A549 (cell line): ENCODE data around the gene DNMT3A. TPM values are rescaled to one million over a fixed set of nuclear protein-coding genes. Genes with fewer than 3 reads are reported as not detected.

Experiments
- ATAC-seq, 2 experiments: fragments of 200-7000 bp in 1 of 2; fragments of >200 bp in 1 of 2; cut with Nextera tagmentation in 1 of 2; cut with Tn5 transposase in 1 of 2; 3 replicates each; pipeline versions ENCODE4 v1.8.0 to v1.9.1; 2018 to 2020; ENCODE audit warnings: mild to moderate bottlenecking in 1 of 2, moderate library complexity in 1 of 2
- CTCF ChIA-PET: fragments of 300-600 bp; sonication (Branson Sonifier 250); formaldehyde crosslinking; extraction: SDS; loops from one replicate; lab custom pipeline; 2021; ENCODE audit warnings: antibody characterized with exemption, inconsistent platforms; lab: Yijun Ruan, JAX
- POLR2A ChIA-PET: fragments of 350-600 bp; formaldehyde crosslinking; extraction: SDS; loops from one replicate; lab custom pipeline; 2021; ENCODE audit warnings: antibody characterized with exemption, inconsistent platforms; lab: Yijun Ruan, JAX
- DNase-seq, 2 experiments: peaks; one replicate each; pipeline versions ENCODE4 v3.0.0 to v3.0.0-alpha.2; 2011 to 2016; ENCODE audit warnings: low read depth in 1 of 2, low spot score in 1 of 2
- FAIRE-seq: peaks from 2 replicates; lab custom pipeline; 2011; peaks lifted over from hg19 to GRCh38; lab: Jason Lieb, UNC
- H3K27ac ChIP-seq, 2 experiments: fragments of >200 bp; sonication (Bioruptor Twin); formaldehyde crosslinking; 3 replicates each; pipeline ENCODE4 v1.5.1; 2016 to 2017
- H3K4me1 ChIP-seq: fragments of >200 bp; sonication (Bioruptor Twin); formaldehyde crosslinking; 3 replicates; pipeline ENCODE4 v1.6.1; 2016
- H3K4me2 ChIP-seq: fragments of >200 bp; sonication (Bioruptor Twin); formaldehyde crosslinking; 3 replicates; pipeline ENCODE4 v1.6.1; 2016
- H3K4me3 ChIP-seq: fragments of >200 bp; sonication (Bioruptor Twin); formaldehyde crosslinking; 3 replicates; pipeline ENCODE4 v1.5.1; 2016
- H3K9me3 ChIP-seq: fragments of >200 bp; sonication (Bioruptor Twin); formaldehyde crosslinking; 3 replicates; pipeline ENCODE4 v1.6.1; 2016
- BHLHE40 ChIP-seq: IDR thresholded peaks from 2 replicates; pipeline ENCODE4 v1.6.1; 2012; ENCODE audit warnings: low read depth, low read length, inconsistent platforms
- CBX2 ChIP-seq: fragments of 200-600 bp; sonication (generic); IDR thresholded peaks from 2 replicates; pipeline ENCODE4 v1.6.1; 2016; ENCODE audit warnings: low read depth, mild to moderate bottlenecking, borderline replicate concordance
- CBX8 ChIP-seq: fragments of 200-600 bp; sonication (generic); IDR thresholded peaks from 2 replicates; pipeline ENCODE4 v1.6.1; 2016
- CHD2 ChIP-seq: fragments of 150-350 bp; IDR thresholded peaks from 2 replicates; pipeline ENCODE4 v1.6.1; 2014; ENCODE audit warnings: low read length; ENCODE audit not compliant: partially characterized antibody
- EHF ChIP-seq: fragments of 250-450 bp; sonication (Bioruptor Pico); IDR thresholded peaks from 2 replicates; pipeline ENCODE4 v1.5.0; 2020; ENCODE audit warnings: mild to moderate bottlenecking
- EHMT2 ChIP-seq: fragments of 200-600 bp; sonication (generic); IDR thresholded peaks from 2 replicates; pipeline ENCODE4 v1.6.1; 2016; ENCODE audit warnings: antibody characterized with exemption, low read depth, mild to moderate bottlenecking, moderate library complexity
- ESRRA ChIP-seq: fragments of 150-350 bp; IDR thresholded peaks from 2 replicates; pipeline ENCODE4 v1.6.1; 2014; ENCODE audit warnings: mild to moderate bottlenecking, low read length, borderline replicate concordance
- GATA3 ChIP-seq: IDR thresholded peaks from 2 replicates; pipeline ENCODE4 v1.6.1; 2012; ENCODE audit warnings: borderline replicate concordance
- HDAC2 ChIP-seq: fragments of 200-600 bp; sonication (generic); IDR thresholded peaks from 2 replicates; pipeline ENCODE4 v1.6.1; 2016
- MAFK ChIP-seq: fragments of 450-650 bp; IDR thresholded peaks from 2 replicates; pipeline ENCODE4 v1.6.1; 2014; ENCODE audit not compliant: partially characterized antibody
- MAX ChIP-seq: IDR thresholded peaks from 2 replicates; pipeline ENCODE4 v1.6.1; 2012
- MAZ ChIP-seq: fragments of 150-350 bp; IDR thresholded peaks from 2 replicates; pipeline ENCODE4 v1.6.1; 2014; ENCODE audit warnings: antibody characterized with exemption, low read depth, low read length, borderline replicate concordance
- MYC ChIP-seq: IDR thresholded peaks from 2 replicates; pipeline ENCODE4 v1.6.1; 2012; ENCODE audit warnings: mild to moderate bottlenecking, inconsistent platforms, low read length, improper control_type of control experiment, borderline replicate concordance
- NFE2L2 ChIP-seq: fragments of 150-350 bp; conservative IDR thresholded peaks from 2 replicates; pipeline ENCODE4 v1.6.1; 2014; ENCODE audit warnings: low read length
- PHF8 ChIP-seq: fragments of 200-600 bp; sonication (generic); IDR thresholded peaks from 2 replicates; pipeline ENCODE4 v1.6.1; 2016; ENCODE audit warnings: low read depth, mild to moderate bottlenecking, antibody characterized with exemption, moderate library complexity, borderline replicate concordance
- POLR2AphosphoS2 ChIP-seq: conservative IDR thresholded peaks from 2 replicates; pipeline ENCODE4 v1.6.1; 2012; ENCODE audit warnings: low read length, improper control_type of control experiment, inconsistent platforms
- RARB ChIP-seq: fragments of 250-450 bp; sonication (Bioruptor Pico); IDR thresholded peaks from 2 replicates; pipeline ENCODE4 v1.8.0; 2021; ENCODE audit warnings: mild to moderate bottlenecking, moderate library complexity
- RCOR1 ChIP-seq: fragments of 150-350 bp; IDR thresholded peaks from 2 replicates; pipeline ENCODE4 v1.6.1; 2014; ENCODE audit warnings: antibody characterized with exemption, low read length, low read depth
- RFX5 ChIP-seq: fragments of 450-650 bp; IDR thresholded peaks from 2 replicates; pipeline ENCODE4 v1.7.1; 2014; ENCODE audit warnings: antibody characterized with exemption, mild to moderate bottlenecking, moderate library complexity
- SREBF2 ChIP-seq: fragments of 450-650 bp; IDR thresholded peaks from 2 replicates; pipeline ENCODE4 v1.6.1; 2014; ENCODE audit warnings: mild to moderate bottlenecking, moderate library complexity
- TP53 ChIP-seq: fragments of 250-450 bp; sonication (Bioruptor Pico); IDR thresholded peaks from 2 replicates; pipeline ENCODE4 v1.5.0; 2021; ENCODE audit warnings: mild to moderate bottlenecking, moderate library complexity
- ZFP36 ChIP-seq: fragments of 450-650 bp; IDR thresholded peaks from 2 replicates; pipeline ENCODE4 v1.6.1; 2014; ENCODE audit warnings: borderline replicate concordance; ENCODE audit not compliant: partially characterized antibody
- ZNF302 ChIP-seq: fragments of 250-450 bp; sonication (Bioruptor Pico); IDR thresholded peaks from 2 replicates; pipeline ENCODE4 v1.9.0; 2021; ENCODE audit warnings: inconsistent platforms, mild to moderate bottlenecking, moderate library complexity
- ZSCAN20 ChIP-seq: fragments of 250-450 bp; sonication (Bioruptor Pico); IDR thresholded peaks from 2 replicates; pipeline ENCODE4 v1.8.0; 2022; ENCODE audit warnings: mild to moderate bottlenecking, moderate library complexity
- WGBS: methylation state at CpG from one replicate; pipeline ENCODE4 v1.1.6; 2017; ENCODE audit errors: missing lambda C conversion rate; 5-methylcytosine and 5-hydroxymethylcytosine counted together
- polyA plus RNA-seq, 4 experiments: library from polyadenylated mRNA; depleted of rRNA in 3 of 4; stranded (reverse); fragments of >200 nt; fragmentation: RNase III in 1 of 4; extraction: RNeasy Plus Mini Kit Qiagen cat#74134 plus additional on column Dnase treatment in 1 of 4; gene quantifications; 2 replicates in 3 of 4; 3 replicates in 1 of 4; pipeline ENCODE4 v1.2.3, GENCODE V29; 2011 to 2017
- TF ChIP-seq, protein P1 (sequence below): fragments of >200 bp; sonication (Bioruptor Twin); formaldehyde crosslinking; IDR thresholded peaks from 2 replicates; pipeline ENCODE4 v1.6.1; 2016
- TF ChIP-seq, protein P2 (sequence below): fragments of >200 bp; sonication (Bioruptor Twin); formaldehyde crosslinking; IDR thresholded peaks from 3 replicates; pipeline ENCODE4 v1.5.1; 2016
- TF ChIP-seq, protein P3 (sequence below): fragments of 250-450 bp; sonication (Bioruptor Pico); IDR thresholded peaks from 2 replicates; pipeline ENCODE4 v1.5.0; 2021; ENCODE audit warnings: mild to moderate bottlenecking, moderate library complexity, borderline replicate concordance

Gene DNMT3A
- polyA plus RNA-seq, 2 of the 4 experiments (the other 2 are of a cell fraction), result 4.4 to 11.9 TPM

DNA sequence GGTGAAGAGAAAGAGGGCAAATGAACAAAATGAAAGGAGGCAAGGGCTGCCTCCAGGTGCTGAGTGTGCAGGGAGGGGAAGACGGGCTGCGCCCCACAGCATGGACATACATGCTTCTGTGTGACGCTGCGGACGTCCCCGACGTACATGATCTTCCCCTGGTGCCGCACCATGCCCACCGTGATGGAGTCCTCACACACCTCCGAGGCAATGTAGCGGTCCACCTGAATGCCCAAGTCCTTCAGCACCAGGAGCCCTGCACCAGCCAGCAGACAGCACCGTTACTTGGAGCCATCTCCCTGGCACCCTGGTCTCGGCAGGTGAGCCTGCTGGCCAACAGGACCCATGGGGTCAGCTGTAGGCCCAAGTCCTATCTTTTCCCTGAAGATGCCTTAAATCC, 100.3 kb downstream of the DNMT3A start:
- ChIA-PET CTCF (interaction anchor here (1.6 to 5.3 kb wide), 3 partner anchors 12 to 45 kb away, joined by 6 to 40 read pairs (median 26); no protein-coding TSS in a partner anchor), POLR2A (no interaction called here)
- TF ChIP-seq RCOR1 (no peak), RARB (CRISPR knock-in tag) (no peak), MAFK (no peak), MAZ (no peak), SREBF2 (no peak), ESRRA (no peak)
- Histone ChIP-seq H3K4me3 (no peak overlapping the region), H3K4me2 (no peak overlapping the region), H3K27ac (no peak overlapping the region), H3K4me1 (no peaks in the 10 kb centered on the region), H3K9me3 (no peaks in the 10 kb centered on the region)
- no peak for DNase-seq
- FAIRE-seq, result no peak
- ATAC-seq, result no peak
- WGBS, result 96% methylated on average over 13 of the region's 13 CpGs

- TF ChIP-seq RFX5 (no peak), CBX8 (no peak), EHMT2 (no peak), ZSCAN20 (CRISPR knock-in tag) (no peak), EHF (no peak), RARB (CRISPR knock-in tag) (no peak), CBX2 (no peak), CHD2 (no peak), MAX (no peak), TP53 (no peak), NFE2L2 (no peak), GATA3 (no peak), POLR2AphosphoS2 (no peak)
- TF ChIP-seq, protein P1, sequence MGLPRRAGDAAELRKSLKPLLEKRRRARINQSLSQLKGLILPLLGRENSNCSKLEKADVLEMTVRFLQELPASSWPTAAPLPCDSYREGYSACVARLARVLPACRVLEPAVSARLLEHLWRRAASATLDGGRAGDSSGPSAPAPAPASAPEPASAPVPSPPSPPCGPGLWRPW, result no peak
- TF ChIP-seq, protein P2, sequence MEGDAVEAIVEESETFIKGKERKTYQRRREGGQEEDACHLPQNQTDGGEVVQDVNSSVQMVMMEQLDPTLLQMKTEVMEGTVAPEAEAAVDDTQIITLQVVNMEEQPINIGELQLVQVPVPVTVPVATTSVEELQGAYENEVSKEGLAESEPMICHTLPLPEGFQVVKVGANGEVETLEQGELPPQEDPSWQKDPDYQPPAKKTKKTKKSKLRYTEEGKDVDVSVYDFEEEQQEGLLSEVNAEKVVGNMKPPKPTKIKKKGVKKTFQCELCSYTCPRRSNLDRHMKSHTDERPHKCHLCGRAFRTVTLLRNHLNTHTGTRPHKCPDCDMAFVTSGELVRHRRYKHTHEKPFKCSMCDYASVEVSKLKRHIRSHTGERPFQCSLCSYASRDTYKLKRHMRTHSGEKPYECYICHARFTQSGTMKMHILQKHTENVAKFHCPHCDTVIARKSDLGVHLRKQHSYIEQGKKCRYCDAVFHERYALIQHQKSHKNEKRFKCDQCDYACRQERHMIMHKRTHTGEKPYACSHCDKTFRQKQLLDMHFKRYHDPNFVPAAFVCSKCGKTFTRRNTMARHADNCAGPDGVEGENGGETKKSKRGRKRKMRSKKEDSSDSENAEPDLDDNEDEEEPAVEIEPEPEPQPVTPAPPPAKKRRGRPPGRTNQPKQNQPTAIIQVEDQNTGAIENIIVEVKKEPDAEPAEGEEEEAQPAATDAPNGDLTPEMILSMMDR, result no peak
- CTCF ChIA-PET, result interaction anchor here (1.3 to 5.3 kb wide), 3 partner anchors 9 to 44 kb away, joined by 4 to 40 read pairs (median 5); no protein-coding TSS in a partner anchor
- Histone ChIP-seq H3K9me3 (no peaks in the 10 kb centered on the region), H3K4me1 (no peaks in the 10 kb centered on the region), H3K27ac (no peak overlapping the region), H3K4me2 (no peak overlapping the region), H3K4me3 (no peak overlapping the region)
- DNase-seq, result no peak
- POLR2A ChIA-PET, result interaction anchor here (1.8 kb wide), 1 partner anchor 12 kb away, joined by 7 read pairs; no protein-coding TSS in a partner anchor
- no peak for ATAC-seq
- 79% methylated on average over 9 of the region's 9 CpGs for WGBS
- FAIRE-seq, result no peak
Observed at GRCh38 chr2:25240636-25241035, 101.1 kb downstream of the DNMT3A start.

- TF ChIP-seq MYC (no peak), PHF8 (no peak), ZNF302 (CRISPR knock-in tag) (no peak), BHLHE40 (no peak), ZFP36 (no peak), HDAC2 (no peak), CBX2 (no peak)
- TF ChIP-seq, protein P3, sequence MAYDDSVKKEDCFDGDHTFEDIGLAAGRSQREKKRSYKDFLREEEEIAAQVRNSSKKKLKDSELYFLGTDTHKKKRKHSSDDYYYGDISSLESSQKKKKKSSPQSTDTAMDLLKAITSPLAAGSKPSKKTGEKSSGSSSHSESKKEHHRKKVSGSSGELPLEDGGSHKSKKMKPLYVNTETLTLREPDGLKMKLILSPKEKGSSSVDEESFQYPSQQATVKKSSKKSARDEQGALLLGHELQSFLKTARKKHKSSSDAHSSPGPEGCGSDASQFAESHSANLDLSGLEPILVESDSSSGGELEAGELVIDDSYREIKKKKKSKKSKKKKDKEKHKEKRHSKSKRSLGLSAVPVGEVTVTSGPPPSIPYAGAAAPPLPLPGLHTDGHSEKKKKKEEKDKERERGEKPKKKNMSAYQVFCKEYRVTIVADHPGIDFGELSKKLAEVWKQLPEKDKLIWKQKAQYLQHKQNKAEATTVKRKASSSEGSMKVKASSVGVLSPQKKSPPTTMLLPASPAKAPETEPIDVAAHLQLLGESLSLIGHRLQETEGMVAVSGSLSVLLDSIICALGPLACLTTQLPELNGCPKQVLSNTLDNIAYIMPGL (CRISPR knock-in tag), result no peak
- TF ChIP-seq, all 56 proteins: peak for 0
Observed at GRCh38 chr2:25238920-25239319, 102.8 kb downstream of the DNMT3A start.

More at GRCh38 chr2:25238920-25239319, 102.8 kb downstream of the DNMT3A start:
- no peak for ATAC-seq
- no peak for DNase-seq
- no peaks in the 10 kb centered on the region for H3K9me3 ChIP-seq
- H3K4me1 ChIP-seq, result no peaks in the 10 kb centered on the region
- POLR2A ChIA-PET, result interaction anchor here (1.8 kb wide), 1 partner anchor 13 kb away, joined by 7 read pairs; no protein-coding TSS in a partner anchor
- H3K4me3 ChIP-seq, result no peak overlapping the region
- no peak for FAIRE-seq
- H3K4me2 ChIP-seq, result no peak overlapping the region
- H3K27ac ChIP-seq, result no peak overlapping the region
- WGBS, result 93% methylated on average over 9 of the region's 9 CpGs
- CTCF ChIA-PET, result interaction anchor here (1.1 to 5.3 kb wide), 4 partner anchors 10 to 263 kb away, joined by 3 to 40 read pairs (median 4); no protein-coding TSS in a partner anchor
